ENCODE results near the gene PABPN1L.

Gene PABPN1L

GRCh38 chr16:88821168-88821850 is 45.2 kb downstream of the PABPN1L start:
- no peak overlapping the region for H3K4me3 ChIP-seq (ENCODE audit: low read length)
- WGBS: 89% methylated on average over 22 of the region's 22 CpGs
- H3K9me3 ChIP-seq (ENCODE audit: insufficient read depth, low read depth, low read length): no peaks in the 10 kb centered on the region
- no peak overlapping the region for H3K9ac ChIP-seq (ENCODE audit: low read depth, low read length)
- no peaks in the 10 kb centered on the region for H3K36me3 ChIP-seq (ENCODE audit: insufficient read depth, low read length)
- no peaks in the 10 kb centered on the region for H3K4me1 ChIP-seq (ENCODE audit: insufficient read depth, low read length)
- H3K27ac ChIP-seq (ENCODE audit: low read depth, low read length): no peak overlapping the region
- H3K27me3 ChIP-seq (ENCODE audit: insufficient read depth, low read length): no peaks in the 10 kb centered on the region

DNA sequence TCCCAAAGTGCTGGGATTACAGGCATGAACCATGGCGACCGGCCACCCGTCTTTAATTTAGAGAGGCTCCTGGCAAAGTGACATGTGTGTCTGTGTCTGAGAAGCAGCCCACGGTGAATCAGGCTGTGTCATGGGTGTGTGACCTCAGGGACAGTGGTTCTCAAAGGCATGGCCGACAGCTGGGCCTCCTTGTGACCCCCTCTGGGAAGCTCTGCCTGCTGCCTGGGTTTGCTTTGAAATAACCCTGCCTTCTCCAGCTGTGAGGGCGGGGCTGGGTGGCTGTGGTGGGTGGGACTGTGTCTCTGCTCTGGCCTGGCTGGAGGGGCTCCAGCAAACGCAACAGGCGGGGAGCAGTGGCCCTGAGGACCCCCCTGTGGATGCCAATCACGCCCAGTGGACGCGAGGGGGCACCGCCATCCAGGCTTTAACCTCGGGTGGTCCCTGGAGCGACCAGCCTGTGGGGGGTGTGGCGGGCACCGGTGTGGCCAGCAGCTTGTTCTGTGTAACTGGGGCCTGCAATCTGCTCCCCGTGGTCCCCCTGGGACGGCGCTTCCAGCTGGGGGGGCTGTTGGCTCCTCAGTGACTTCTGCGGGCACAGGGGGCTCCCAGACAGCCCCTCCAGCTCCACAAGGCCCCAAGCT is 46.0 kb downstream of the PABPN1L start:
- H3K4me3 ChIP-seq (ENCODE audit: low read length): no peak overlapping the region
- no peaks in the 10 kb centered on the region for H3K36me3 ChIP-seq (ENCODE audit: insufficient read depth, low read length)
- no peaks in the 10 kb centered on the region for H3K9me3 ChIP-seq (ENCODE audit: insufficient read depth, low read depth, low read length)
- no peaks in the 10 kb centered on the region for H3K27me3 ChIP-seq (ENCODE audit: insufficient read depth, low read length)
- WGBS: 90% methylated on average over 20 of the region's 20 CpGs
- no peak overlapping the region for H3K27ac ChIP-seq (ENCODE audit: low read depth, low read length)
- no peaks in the 10 kb centered on the region for H3K4me1 ChIP-seq (ENCODE audit: insufficient read depth, low read length)
- H3K9ac ChIP-seq (ENCODE audit: low read depth, low read length): no peak overlapping the region

DNA sequence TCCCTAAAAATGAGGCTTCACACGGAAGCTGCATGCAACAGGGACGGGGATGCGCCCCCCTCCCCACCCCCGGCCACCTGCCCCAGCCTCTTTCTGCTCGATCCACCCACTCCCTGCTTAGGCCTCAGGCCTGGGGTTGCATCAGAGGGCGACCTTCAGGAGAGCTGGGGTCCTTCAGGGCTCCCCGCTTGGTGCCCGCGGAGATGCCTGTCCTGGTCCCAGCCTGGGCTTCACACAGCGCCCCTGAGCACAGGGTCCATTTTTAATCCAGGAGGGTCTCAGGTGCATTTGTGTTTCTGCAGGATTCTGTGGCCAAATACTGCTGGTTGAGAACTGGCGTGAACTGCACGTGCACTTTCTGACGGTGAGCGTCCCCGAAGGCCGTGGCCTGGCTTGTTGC is 47.3 kb downstream of the PABPN1L start:
- 88% methylated on average over 16 of the region's 16 CpGs for WGBS
- Histone ChIP-seq H3K36me3 (ENCODE audit: insufficient read depth, low read length) (no peaks in the 10 kb centered on the region), H3K4me3 (ENCODE audit: low read length) (no peak overlapping the region), H3K9ac (ENCODE audit: low read depth, low read length) (no peak overlapping the region), H3K4me1 (ENCODE audit: insufficient read depth, low read length) (no peaks in the 10 kb centered on the region), H3K27ac (ENCODE audit: low read depth, low read length) (no peak overlapping the region), H3K27me3 (ENCODE audit: insufficient read depth, low read length) (no peaks in the 10 kb centered on the region), H3K9me3 (ENCODE audit: insufficient read depth, low read depth, low read length) (no peaks in the 10 kb centered on the region)

GRCh38 chr16:88818575-88818874 is 47.9 kb downstream of the PABPN1L start:
- no peak overlapping the region for H3K4me3 ChIP-seq (ENCODE audit: low read length)
- no peaks in the 10 kb centered on the region for H3K9me3 ChIP-seq (ENCODE audit: insufficient read depth, low read depth, low read length)
- H3K27me3 ChIP-seq (ENCODE audit: insufficient read depth, low read length): no peaks in the 10 kb centered on the region
- no peak overlapping the region for H3K27ac ChIP-seq (ENCODE audit: low read depth, low read length)
- no peaks in the 10 kb centered on the region for H3K4me1 ChIP-seq (ENCODE audit: insufficient read depth, low read length)
- H3K36me3 ChIP-seq (ENCODE audit: insufficient read depth, low read length): no peaks in the 10 kb centered on the region
- 95% methylated on average over 18 of the region's 18 CpGs for WGBS
- H3K9ac ChIP-seq (ENCODE audit: low read depth, low read length): no peak overlapping the region

DNA sequence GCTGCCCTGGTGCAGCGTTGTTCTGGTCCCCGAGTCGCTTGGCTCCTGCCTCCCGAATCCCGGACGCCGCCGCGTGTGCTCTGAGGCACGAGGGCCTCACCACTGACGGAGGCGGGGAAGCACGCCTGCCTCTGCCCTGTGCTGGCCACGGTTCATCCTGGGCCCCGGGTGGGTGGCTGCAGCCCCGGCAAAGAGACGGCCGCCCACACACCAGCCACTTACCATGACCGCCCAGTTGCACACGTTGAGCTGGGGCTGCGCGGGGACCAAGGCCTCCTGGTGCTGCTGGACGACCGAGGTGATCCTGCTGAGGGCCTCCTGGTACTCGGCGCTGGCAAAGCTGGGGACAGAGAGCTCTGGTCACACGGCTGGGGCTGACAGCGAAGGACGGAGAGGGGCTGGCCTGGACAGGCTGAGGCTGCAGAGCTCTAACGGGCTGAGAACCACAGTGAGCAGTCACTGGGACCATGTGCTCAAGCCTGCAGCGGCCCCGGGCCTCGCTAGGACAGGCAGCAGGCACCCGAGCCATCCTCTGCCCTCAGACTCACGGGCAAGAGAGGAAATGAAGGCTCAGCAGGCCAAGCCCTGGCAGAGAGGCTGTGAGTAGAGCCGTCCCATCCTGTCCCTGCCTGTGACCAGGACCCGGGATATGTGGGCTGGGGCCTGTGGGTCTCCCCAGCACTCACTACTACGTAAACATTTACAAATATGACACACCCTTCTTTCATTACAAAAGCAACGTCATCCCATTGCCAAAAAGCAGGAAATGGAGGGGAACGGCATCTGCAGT is 48.5 kb downstream of the PABPN1L start:
- no peak overlapping the region for H3K9ac ChIP-seq (ENCODE audit: low read depth, low read length)
- no peaks in the 10 kb centered on the region for H3K27me3 ChIP-seq (ENCODE audit: insufficient read depth, low read length)
- H3K36me3 ChIP-seq (ENCODE audit: insufficient read depth, low read length): no peaks in the 10 kb centered on the region
- no peak overlapping the region for H3K4me3 ChIP-seq (ENCODE audit: low read length)
- 94% methylated on average over 40 of the region's 40 CpGs for WGBS
- no peak overlapping the region for H3K27ac ChIP-seq (ENCODE audit: low read depth, low read length)
- H3K4me1 ChIP-seq (ENCODE audit: insufficient read depth, low read length): no peaks in the 10 kb centered on the region
- no peaks in the 10 kb centered on the region for H3K9me3 ChIP-seq (ENCODE audit: insufficient read depth, low read depth, low read length)

- Histone ChIP-seq H3K4me1 (ENCODE audit: insufficient read depth, low read length) (no peaks in the 10 kb centered on the region), H3K4me3 (ENCODE audit: low read length) (no peak overlapping the region), H3K36me3 (ENCODE audit: insufficient read depth, low read length) (no peaks in the 10 kb centered on the region), H3K9me3 (ENCODE audit: insufficient read depth, low read depth, low read length) (no peaks in the 10 kb centered on the region), H3K27ac (ENCODE audit: low read depth, low read length) (no peak overlapping the region), H3K9ac (ENCODE audit: low read depth, low read length) (no peak overlapping the region), H3K27me3 (ENCODE audit: insufficient read depth, low read length) (no peaks in the 10 kb centered on the region)
- 89% methylated on average over 41 of the region's 41 CpGs for WGBS
Observed at GRCh38 chr16:88816736-88817535, 49.5 kb downstream of the PABPN1L start.

- H3K4me3 ChIP-seq (ENCODE audit: low read length): no peak overlapping the region
- no peak overlapping the region for H3K9ac ChIP-seq (ENCODE audit: low read depth, low read length)
- H3K4me1 ChIP-seq (ENCODE audit: insufficient read depth, low read length): no peaks in the 10 kb centered on the region
- 79% methylated on average over 19 of the region's 19 CpGs for WGBS
- no peaks in the 10 kb centered on the region for H3K36me3 ChIP-seq (ENCODE audit: insufficient read depth, low read length)
- no peaks in the 10 kb centered on the region for H3K9me3 ChIP-seq (ENCODE audit: insufficient read depth, low read depth, low read length)
- H3K27ac ChIP-seq (ENCODE audit: low read depth, low read length): no peak overlapping the region
- H3K27me3 ChIP-seq (ENCODE audit: insufficient read depth, low read length): no peaks in the 10 kb centered on the region
Observed at GRCh38 chr16:88815901-88816589, 50.4 kb downstream of the PABPN1L start.

GRCh38 chr16:88815227-88815626 is 51.2 kb downstream of the PABPN1L start:
- H3K9me3 ChIP-seq (ENCODE audit: insufficient read depth, low read depth, low read length): no peaks in the 10 kb centered on the region
- WGBS: 91% methylated on average over 10 of the region's 10 CpGs
- H3K4me1 ChIP-seq (ENCODE audit: insufficient read depth, low read length): no peaks in the 10 kb centered on the region
- H3K36me3 ChIP-seq (ENCODE audit: insufficient read depth, low read length): peaks cover 4% of the 10 kb centered on the region
- H3K4me3 ChIP-seq (ENCODE audit: low read length): no peak overlapping the region
- H3K27ac ChIP-seq (ENCODE audit: low read depth, low read length): no peak overlapping the region
- H3K9ac ChIP-seq (ENCODE audit: low read depth, low read length): no peak overlapping the region
- H3K27me3 ChIP-seq (ENCODE audit: insufficient read depth, low read length): no peaks in the 10 kb centered on the region

- Histone ChIP-seq H3K4me1 (ENCODE audit: insufficient read depth, low read length) (no peaks in the 10 kb centered on the region), H3K36me3 (ENCODE audit: insufficient read depth, low read length) (peaks cover 15% of the 10 kb centered on the region), H3K27ac (ENCODE audit: low read depth, low read length) (no peak overlapping the region), H3K9me3 (ENCODE audit: insufficient read depth, low read depth, low read length) (no peaks in the 10 kb centered on the region), H3K9ac (ENCODE audit: low read depth, low read length) (no peak overlapping the region), H3K4me3 (ENCODE audit: low read length) (no peak overlapping the region), H3K27me3 (ENCODE audit: insufficient read depth, low read length) (no peaks in the 10 kb centered on the region)
- WGBS: 88% methylated on average over 13 of the region's 13 CpGs
Observed at GRCh38 chr16:88814144-88814502, 52.3 kb downstream of the PABPN1L start.

Data from HUES64 (cell line).